HCT116 (cell line): Measurements from ENCODE around the gene PFKFB3. TPM values are rescaled to one million over a fixed set of nuclear protein-coding genes. Genes with fewer than 3 reads are reported as not detected.

Source experiments
- ATAC-seq: fragments of 200-7000 bp; cut with Tn5 transposase; 2 replicates; pipeline ENCODE4 v1.9.1; 2020; ENCODE audit warnings: mild to moderate bottlenecking, moderate library complexity
- BruUV-seq: library from RNA; stranded (reverse); fragments of 400-500 nt; replicated peaks from 2 replicates; lab custom pipeline; 2021; lab: Mats Ljungman, UMichigan
- CTCF ChIA-PET: fragments of 300-600 bp; sonication (Branson Sonifier 250); formaldehyde crosslinking; loops from one replicate; lab custom pipeline; 2021; ENCODE audit warnings: antibody characterized with exemption; lab: Charles Lee
- POLR2A ChIA-PET: fragments of 300-600, 350-600 bp; sonication (Branson Sonifier 250); formaldehyde crosslinking; loops from one replicate; lab custom pipeline; 2021; ENCODE audit warnings: antibody characterized with exemption; lab: Charles Lee
- RAD21 ChIA-PET, 2 experiments: fragments of 300-600 bp; sonication (Branson Sonifier 250); formaldehyde crosslinking; loops; one replicate each; lab custom pipeline; 2023; ENCODE audit warnings: low total read pairs in 2 of 2; ENCODE audit not compliant: uncharacterized antibody in 2 of 2, unreplicated experiment in 2 of 2, low non-redundant PET in 1 of 2; lab: Charles Lee
- DNase-seq: peaks from one replicate; pipeline ENCODE4 v3.0.0-alpha.2; 2010; ENCODE audit warnings: low read depth, low spot score
- H2AFZ ChIP-seq: fragments of 200-600 bp; shearing (Covaris generic), sonication (generic); 2 replicates; pipeline ENCODE4 v1.6.1; 2017; ENCODE audit warnings: low read depth, mixed run types, mixed read lengths, antibody characterized with exemption, low read length; ENCODE audit not compliant: poor library complexity, severe bottlenecking
- H3K27ac ChIP-seq: 2 replicates; pipeline ENCODE4 v1.5.1; 2012; ENCODE audit warnings: low read depth, low read length
- H3K27me3 ChIP-seq: fragments of 200-600 bp; sonication (generic); 2 replicates; pipeline ENCODE4 v1.6.1; 2016; ENCODE audit warnings: mixed run types, low read length, mixed read lengths; ENCODE audit not compliant: insufficient read depth
- H3K36me3 ChIP-seq, 2 experiments: fragments of 200-500 bp in 1 of 2; fragments of 200-600 bp in 1 of 2; sonication (Bioruptor generic) in 1 of 2; sonication (generic) in 1 of 2; 2 replicates each; pipeline versions ENCODE4 v1.5.1 to v1.6.1; 2014 to 2016; ENCODE audit warnings: low read length in 2 of 2, inconsistent platforms in 1 of 2, mixed read lengths in 1 of 2, mixed run types in 1 of 2; ENCODE audit not compliant: insufficient read depth in 2 of 2, control insufficient read depth in 1 of 2
- H3K4me1 ChIP-seq, 2 experiments: fragments of 200-600 bp in 1 of 2; sonication (generic) in 1 of 2; 2 replicates each; pipeline versions ENCODE4 v1.5.1 to v1.6.1; 2012 to 2017; ENCODE audit warnings: low read length in 2 of 2, inconsistent platforms in 1 of 2, mild to moderate bottlenecking in 1 of 2, mixed read lengths in 1 of 2, mixed run types in 1 of 2, moderate library complexity in 1 of 2; ENCODE audit not compliant: insufficient read depth in 2 of 2, control insufficient read depth in 1 of 2
- H3K4me2 ChIP-seq: fragments of 200-600 bp; sonication (generic); 2 replicates; pipeline ENCODE4 v1.6.1; 2017; ENCODE audit warnings: mixed run types, low read length, mixed read lengths
- H3K4me3 ChIP-seq, 2 experiments: fragments of 200-600 bp in 1 of 2; sonication (generic) in 1 of 2; replicated peaks in 1 of 2; 2 replicates each; pipeline ENCODE4 v1.5.1; 2011 to 2016; ENCODE audit warnings: low read length in 2 of 2, control low read depth in 1 of 2, low read depth in 1 of 2, mild to moderate bottlenecking in 1 of 2, mixed read lengths in 1 of 2, mixed run types in 1 of 2
- H3K79me2 ChIP-seq: fragments of 200-600 bp; sonication (generic); 2 replicates; pipeline ENCODE4 v1.6.1; 2017; ENCODE audit warnings: mild to moderate bottlenecking, mixed run types, low read length, moderate library complexity, mixed read lengths; ENCODE audit not compliant: insufficient read depth
- H3K9ac ChIP-seq: fragments of 200-600 bp; sonication (generic); 2 replicates; pipeline ENCODE4 v1.6.1; 2016; ENCODE audit warnings: low read length, mixed read lengths
- H3K9me2 ChIP-seq: fragments of 200-600 bp; sonication (generic), shearing (Covaris generic); 2 replicates; pipeline ENCODE4 v1.6.1; 2017; ENCODE audit warnings: mixed run types, mild to moderate bottlenecking, moderate library complexity; ENCODE audit not compliant: insufficient read depth
- H3K9me3 ChIP-seq, 2 experiments: fragments of 200-500 bp in 1 of 2; fragments of 200-600 bp in 1 of 2; sonication (Bioruptor generic) in 1 of 2; sonication (generic) in 1 of 2; 2 replicates each; pipeline ENCODE4 v1.6.1; 2014 to 2017; ENCODE audit warnings: low read length in 2 of 2, mixed read lengths in 2 of 2, inconsistent platforms in 1 of 2, low read depth in 1 of 2, mild to moderate bottlenecking in 1 of 2, mixed run types in 1 of 2, moderate library complexity in 1 of 2; ENCODE audit not compliant: control insufficient read depth in 1 of 2, insufficient read depth in 1 of 2
- H4K20me1 ChIP-seq: fragments of 200-600 bp; sonication (generic), shearing (Covaris generic); 2 replicates; pipeline ENCODE4 v1.6.1; 2017; ENCODE audit warnings: mixed run types, mild to moderate bottlenecking, moderate library complexity; ENCODE audit not compliant: insufficient read depth
- POLR2A ChIP-seq: IDR thresholded peaks from 2 replicates; pipeline ENCODE4 v1.7.0; 2011; ENCODE audit warnings: borderline replicate concordance; ENCODE audit not compliant: insufficient read depth, insufficient read length; ENCODE audit errors: extremely low read depth
- SRF ChIP-seq: IDR thresholded peaks from 2 replicates; pipeline ENCODE4 v1.6.1; 2012; ENCODE audit warnings: low read depth
- intact Hi-C: fragments of 100-400 bp; cut with micrococcal nuclease; formaldehyde crosslinking; loops from 2 replicates; pipeline ENCODE4 v1.10.0; 2022
- total RNA-seq: library from RNA; stranded (reverse); gene quantifications from one replicate; pipeline ENCODE4 v1.2.1, GENCODE V29; 2021; ENCODE audit not compliant: unreplicated experiment
- TF ChIP-seq, protein P1 (sequence below), 3 experiments: fragments of 200-600 bp in 1 of 3; sonication (generic) in 1 of 3; IDR thresholded peaks in 2 of 3; conservative IDR thresholded peaks in 1 of 3; 2 replicates each; pipeline ENCODE4 v1.5.1; 2012 to 2017; ENCODE audit warnings: low read depth in 2 of 3, low read length in 2 of 3, antibody characterized with exemption in 1 of 3, borderline replicate concordance in 1 of 3, control low read depth in 1 of 3, mild to moderate bottlenecking in 1 of 3, mixed read lengths in 1 of 3, mixed run types in 1 of 3, moderate library complexity in 1 of 3; ENCODE audit not compliant: insufficient read depth in 1 of 3
- TF ChIP-seq, protein P2 (sequence below): IDR thresholded peaks from 2 replicates; pipeline ENCODE4 v1.6.1; 2011; ENCODE audit warnings: mild to moderate bottlenecking, low read length, moderate library complexity; ENCODE audit not compliant: insufficient replicate concordance; ENCODE audit errors: extremely low read depth
- TF ChIP-seq, protein P3 (sequence below): IDR thresholded peaks from 2 replicates; pipeline ENCODE4 v1.6.1; 2012; ENCODE audit warnings: low read depth

The PFKFB3 gene
- total RNA-seq, 1 experiment from 2014 or later = 50.8 TPM

DNA sequence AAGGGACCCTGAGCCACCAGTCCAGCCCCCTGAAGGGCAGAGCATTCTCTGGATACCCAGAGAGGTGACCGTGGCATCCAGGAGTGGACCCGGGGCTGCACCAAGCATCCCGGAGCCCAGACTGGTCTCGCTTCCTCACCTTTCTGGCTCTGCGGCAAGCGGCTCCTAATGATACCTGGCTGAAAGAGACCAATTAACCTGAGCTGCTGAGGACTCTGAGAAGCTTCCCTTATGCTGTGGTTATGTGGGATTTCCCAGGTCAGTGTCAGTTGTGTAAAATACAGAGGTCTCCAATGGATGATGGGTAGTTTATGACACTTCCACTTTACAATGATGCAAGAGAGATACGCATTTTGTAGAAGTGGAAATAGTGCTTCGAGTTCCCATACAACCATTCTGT, 51.5 kb downstream of the PFKFB3 start:
- H3K9me2 ChIP-seq = no peaks in the 10 kb centered on the region

More for the DNA sequence above, 51.5 kb downstream of the PFKFB3 start:
- Histone ChIP-seq H3K27me3 (no peaks in the 10 kb centered on the region), H3K36me3 (no peaks in the 10 kb centered on the region), H3K9ac (no peak overlapping the region), H3K4me1 (no peaks in the 10 kb centered on the region), H3K4me3 (no peak overlapping the region), H3K79me2 (no peaks in the 10 kb centered on the region), H2AFZ (no peak overlapping the region), H3K27ac (no peak overlapping the region)
- no TSS peak for BruUV-seq
- intact Hi-C loops = no loop called here
- DNase-seq (no peak), ATAC-seq (no peak)
- RAD21 ChIA-PET = no interaction called here
- POLR2A ChIA-PET = no interaction called here
- CTCF ChIA-PET = no interaction called here
- TF ChIP-seq SRF = no peak
- TF ChIP-seq, protein P1, sequence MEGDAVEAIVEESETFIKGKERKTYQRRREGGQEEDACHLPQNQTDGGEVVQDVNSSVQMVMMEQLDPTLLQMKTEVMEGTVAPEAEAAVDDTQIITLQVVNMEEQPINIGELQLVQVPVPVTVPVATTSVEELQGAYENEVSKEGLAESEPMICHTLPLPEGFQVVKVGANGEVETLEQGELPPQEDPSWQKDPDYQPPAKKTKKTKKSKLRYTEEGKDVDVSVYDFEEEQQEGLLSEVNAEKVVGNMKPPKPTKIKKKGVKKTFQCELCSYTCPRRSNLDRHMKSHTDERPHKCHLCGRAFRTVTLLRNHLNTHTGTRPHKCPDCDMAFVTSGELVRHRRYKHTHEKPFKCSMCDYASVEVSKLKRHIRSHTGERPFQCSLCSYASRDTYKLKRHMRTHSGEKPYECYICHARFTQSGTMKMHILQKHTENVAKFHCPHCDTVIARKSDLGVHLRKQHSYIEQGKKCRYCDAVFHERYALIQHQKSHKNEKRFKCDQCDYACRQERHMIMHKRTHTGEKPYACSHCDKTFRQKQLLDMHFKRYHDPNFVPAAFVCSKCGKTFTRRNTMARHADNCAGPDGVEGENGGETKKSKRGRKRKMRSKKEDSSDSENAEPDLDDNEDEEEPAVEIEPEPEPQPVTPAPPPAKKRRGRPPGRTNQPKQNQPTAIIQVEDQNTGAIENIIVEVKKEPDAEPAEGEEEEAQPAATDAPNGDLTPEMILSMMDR (IDR thresholded peaks at IDR 0.05 in 2 of 3, conservative IDR thresholded peaks at IDR 0.05 in 1 of 3; ENCODE audit: borderline replicate concordance in 1 of 3, insufficient read depth in 1 of 3, low read depth in 2 of 3, low read length in 2 of 3) = no peak
- TF ChIP-seq, protein P2, sequence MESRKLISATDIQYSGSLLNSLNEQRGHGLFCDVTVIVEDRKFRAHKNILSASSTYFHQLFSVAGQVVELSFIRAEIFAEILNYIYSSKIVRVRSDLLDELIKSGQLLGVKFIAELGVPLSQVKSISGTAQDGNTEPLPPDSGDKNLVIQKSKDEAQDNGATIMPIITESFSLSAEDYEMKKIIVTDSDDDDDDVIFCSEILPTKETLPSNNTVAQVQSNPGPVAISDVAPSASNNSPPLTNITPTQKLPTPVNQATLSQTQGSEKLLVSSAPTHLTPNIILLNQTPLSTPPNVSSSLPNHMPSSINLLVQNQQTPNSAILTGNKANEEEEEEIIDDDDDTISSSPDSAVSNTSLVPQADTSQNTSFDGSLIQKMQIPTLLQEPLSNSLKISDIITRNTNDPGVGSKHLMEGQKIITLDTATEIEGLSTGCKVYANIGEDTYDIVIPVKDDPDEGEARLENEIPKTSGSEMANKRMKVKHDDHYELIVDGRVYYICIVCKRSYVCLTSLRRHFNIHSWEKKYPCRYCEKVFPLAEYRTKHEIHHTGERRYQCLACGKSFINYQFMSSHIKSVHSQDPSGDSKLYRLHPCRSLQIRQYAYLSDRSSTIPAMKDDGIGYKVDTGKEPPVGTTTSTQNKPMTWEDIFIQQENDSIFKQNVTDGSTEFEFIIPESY = no peak
- no peak for TF ChIP-seq POLR2A
- TF ChIP-seq, protein P3, sequence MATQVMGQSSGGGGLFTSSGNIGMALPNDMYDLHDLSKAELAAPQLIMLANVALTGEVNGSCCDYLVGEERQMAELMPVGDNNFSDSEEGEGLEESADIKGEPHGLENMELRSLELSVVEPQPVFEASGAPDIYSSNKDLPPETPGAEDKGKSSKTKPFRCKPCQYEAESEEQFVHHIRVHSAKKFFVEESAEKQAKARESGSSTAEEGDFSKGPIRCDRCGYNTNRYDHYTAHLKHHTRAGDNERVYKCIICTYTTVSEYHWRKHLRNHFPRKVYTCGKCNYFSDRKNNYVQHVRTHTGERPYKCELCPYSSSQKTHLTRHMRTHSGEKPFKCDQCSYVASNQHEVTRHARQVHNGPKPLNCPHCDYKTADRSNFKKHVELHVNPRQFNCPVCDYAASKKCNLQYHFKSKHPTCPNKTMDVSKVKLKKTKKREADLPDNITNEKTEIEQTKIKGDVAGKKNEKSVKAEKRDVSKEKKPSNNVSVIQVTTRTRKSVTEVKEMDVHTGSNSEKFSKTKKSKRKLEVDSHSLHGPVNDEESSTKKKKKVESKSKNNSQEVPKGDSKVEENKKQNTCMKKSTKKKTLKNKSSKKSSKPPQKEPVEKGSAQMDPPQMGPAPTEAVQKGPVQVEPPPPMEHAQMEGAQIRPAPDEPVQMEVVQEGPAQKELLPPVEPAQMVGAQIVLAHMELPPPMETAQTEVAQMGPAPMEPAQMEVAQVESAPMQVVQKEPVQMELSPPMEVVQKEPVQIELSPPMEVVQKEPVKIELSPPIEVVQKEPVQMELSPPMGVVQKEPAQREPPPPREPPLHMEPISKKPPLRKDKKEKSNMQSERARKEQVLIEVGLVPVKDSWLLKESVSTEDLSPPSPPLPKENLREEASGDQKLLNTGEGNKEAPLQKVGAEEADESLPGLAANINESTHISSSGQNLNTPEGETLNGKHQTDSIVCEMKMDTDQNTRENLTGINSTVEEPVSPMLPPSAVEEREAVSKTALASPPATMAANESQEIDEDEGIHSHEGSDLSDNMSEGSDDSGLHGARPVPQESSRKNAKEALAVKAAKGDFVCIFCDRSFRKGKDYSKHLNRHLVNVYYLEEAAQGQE = no peak
- TF ChIP-seq, all 23 proteins: peak for 0
- Histone ChIP-seq H3K9me3 (no peaks in the 10 kb centered on the region), H3K4me2 (no peak overlapping the region), H4K20me1 (no peaks in the 10 kb centered on the region)
